ENCODE measurements around the gene SOX11. TPM values are rescaled to one million over a fixed set of nuclear protein-coding genes. Genes with fewer than 3 reads are reported as not detected.

The SOX11 gene
- total RNA-seq, 1 donor from 2014 or later: not detected

DNA sequence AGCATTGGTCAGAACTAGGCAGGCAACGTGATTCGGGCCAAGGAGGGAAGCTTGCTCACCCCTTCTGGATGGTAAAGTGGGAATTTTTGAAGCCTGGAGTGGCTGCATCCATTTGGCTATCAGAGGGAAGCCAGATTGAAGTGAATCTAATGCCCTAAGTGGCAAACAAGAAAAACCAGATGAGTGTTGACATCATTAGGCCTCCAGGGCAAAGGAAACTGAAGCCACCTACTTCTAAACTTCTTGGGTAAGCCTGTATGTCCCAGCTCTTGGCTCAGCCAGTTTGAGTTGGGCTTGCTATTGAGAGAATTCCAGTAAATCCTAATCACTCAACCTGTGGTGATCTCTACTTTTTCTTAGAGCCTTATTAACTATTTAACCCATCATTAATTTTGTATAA, 20.9 kb downstream of the SOX11 start:
- intact Hi-C loops (cut with micrococcal nuclease): no loop called here
- Mint-ChIP-seq H3K36me3 (ENCODE audit: low read depth) (no peaks in the 10 kb centered on the region), H3K27me3 (ENCODE audit: low read depth) (no peaks in the 10 kb centered on the region), H3K4me1 (ENCODE audit: low read depth) (no peaks in the 10 kb centered on the region), H3K27ac (no peak overlapping the region), H3K9me3 (no peaks in the 10 kb centered on the region), H3K4me3 (ENCODE audit: low read depth) (no peak overlapping the region)
- no peak for DNase-seq (ENCODE audit: low spot score)

DNA sequence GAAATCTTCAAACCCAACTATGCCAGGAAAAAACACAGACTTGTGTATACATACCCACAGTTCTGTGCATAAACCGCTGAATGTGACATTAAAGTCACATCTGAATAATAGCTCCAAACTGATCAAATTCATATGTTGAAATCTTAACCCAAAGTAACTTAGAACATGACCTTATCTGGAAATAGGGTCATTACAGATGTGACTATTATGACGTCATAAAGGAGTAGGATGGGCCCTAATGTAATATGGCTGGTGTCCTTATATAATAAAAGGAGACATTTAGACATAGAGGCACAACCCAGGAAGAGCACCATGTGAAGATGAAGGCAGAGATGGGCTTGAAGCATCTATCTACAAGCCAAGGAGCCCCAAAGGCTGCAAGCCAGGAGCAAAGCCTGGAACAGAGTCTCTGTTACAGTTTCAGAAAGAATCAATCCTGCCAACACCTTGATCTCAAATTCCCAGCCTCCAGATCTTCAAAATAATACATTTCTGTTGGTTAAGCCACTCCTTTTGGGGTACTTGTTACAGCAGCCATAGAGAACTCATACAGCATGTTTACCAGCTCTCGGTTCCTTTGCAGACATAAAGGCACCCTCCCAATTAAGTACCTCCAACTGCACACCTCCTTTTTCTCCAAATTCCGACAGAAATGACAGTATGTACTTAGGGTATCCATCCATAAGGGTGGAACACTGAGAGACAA, 27.6 kb downstream of the SOX11 start:
- DNase-seq (ENCODE audit: low spot score): no peak
- Mint-ChIP-seq H3K4me3 (ENCODE audit: low read depth) (no peak overlapping the region), H3K27ac (no peak overlapping the region), H3K4me1 (ENCODE audit: low read depth) (no peaks in the 10 kb centered on the region), H3K27me3 (ENCODE audit: low read depth) (no peaks in the 10 kb centered on the region), H3K36me3 (ENCODE audit: low read depth) (no peaks in the 10 kb centered on the region), H3K9me3 (no peaks in the 10 kb centered on the region)
- intact Hi-C loops (cut with micrococcal nuclease): no loop called here

DNA sequence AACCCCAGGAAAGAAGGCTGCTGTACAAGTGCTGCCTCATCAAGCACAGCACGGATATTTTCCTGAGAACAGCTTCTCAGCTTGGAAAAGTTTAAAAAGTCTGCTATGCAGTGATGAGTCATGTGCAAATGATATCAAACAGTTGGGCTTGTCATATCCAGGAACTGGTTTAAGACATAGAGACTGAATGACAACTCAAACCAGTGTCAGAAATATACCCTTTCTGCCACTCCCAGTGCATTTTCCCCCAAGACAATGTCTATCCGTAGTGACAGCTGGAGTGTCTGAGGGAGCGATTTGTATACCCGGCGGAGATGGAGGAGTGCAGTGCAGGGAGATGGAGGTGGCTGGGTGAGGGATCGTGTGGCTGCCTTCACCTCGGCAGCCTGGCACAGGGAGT, 28.2 kb downstream of the SOX11 start:
- Mint-ChIP-seq H3K4me1 (ENCODE audit: low read depth) (no peaks in the 10 kb centered on the region), H3K27me3 (ENCODE audit: low read depth) (no peaks in the 10 kb centered on the region), H3K36me3 (ENCODE audit: low read depth) (no peaks in the 10 kb centered on the region), H3K27ac (no peak overlapping the region), H3K4me3 (ENCODE audit: low read depth) (no peak overlapping the region), H3K9me3 (no peaks in the 10 kb centered on the region)
- no peak for DNase-seq (ENCODE audit: low spot score)
- intact Hi-C loops (cut with micrococcal nuclease): no loop called here

DNA sequence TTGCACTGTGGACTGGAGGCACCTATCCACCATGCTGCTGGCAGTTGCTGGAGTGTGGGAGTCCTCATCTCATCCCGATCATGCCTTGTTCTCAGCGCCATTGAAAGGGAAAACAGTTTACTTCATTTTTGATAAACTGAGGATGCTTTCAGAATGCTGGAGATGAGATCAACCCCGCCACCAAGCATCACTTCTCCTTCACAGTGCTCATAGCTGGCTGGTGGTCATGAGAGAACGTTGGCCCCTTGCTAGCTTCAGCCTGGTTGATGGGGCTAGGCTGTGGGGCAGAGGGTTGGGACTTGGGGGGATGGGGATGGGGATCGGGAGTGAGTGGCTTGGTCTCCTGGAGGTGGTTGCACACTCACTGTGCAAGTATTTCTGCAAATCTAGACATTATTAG, 30.1 kb downstream of the SOX11 start:
- no peak overlapping the region for H3K4me3 Mint-ChIP-seq (ENCODE audit: low read depth)
- H3K9me3 Mint-ChIP-seq: no peaks in the 10 kb centered on the region
- H3K27ac Mint-ChIP-seq: no peak overlapping the region
- no peaks in the 10 kb centered on the region for H3K4me1 Mint-ChIP-seq (ENCODE audit: low read depth)
- peaks cover 1% of the 10 kb centered on the region for H3K27me3 Mint-ChIP-seq (ENCODE audit: low read depth)
- intact Hi-C loops (cut with micrococcal nuclease): no loop called here
- no peak for DNase-seq (ENCODE audit: low spot score)
- no peaks in the 10 kb centered on the region for H3K36me3 Mint-ChIP-seq (ENCODE audit: low read depth)

DNA sequence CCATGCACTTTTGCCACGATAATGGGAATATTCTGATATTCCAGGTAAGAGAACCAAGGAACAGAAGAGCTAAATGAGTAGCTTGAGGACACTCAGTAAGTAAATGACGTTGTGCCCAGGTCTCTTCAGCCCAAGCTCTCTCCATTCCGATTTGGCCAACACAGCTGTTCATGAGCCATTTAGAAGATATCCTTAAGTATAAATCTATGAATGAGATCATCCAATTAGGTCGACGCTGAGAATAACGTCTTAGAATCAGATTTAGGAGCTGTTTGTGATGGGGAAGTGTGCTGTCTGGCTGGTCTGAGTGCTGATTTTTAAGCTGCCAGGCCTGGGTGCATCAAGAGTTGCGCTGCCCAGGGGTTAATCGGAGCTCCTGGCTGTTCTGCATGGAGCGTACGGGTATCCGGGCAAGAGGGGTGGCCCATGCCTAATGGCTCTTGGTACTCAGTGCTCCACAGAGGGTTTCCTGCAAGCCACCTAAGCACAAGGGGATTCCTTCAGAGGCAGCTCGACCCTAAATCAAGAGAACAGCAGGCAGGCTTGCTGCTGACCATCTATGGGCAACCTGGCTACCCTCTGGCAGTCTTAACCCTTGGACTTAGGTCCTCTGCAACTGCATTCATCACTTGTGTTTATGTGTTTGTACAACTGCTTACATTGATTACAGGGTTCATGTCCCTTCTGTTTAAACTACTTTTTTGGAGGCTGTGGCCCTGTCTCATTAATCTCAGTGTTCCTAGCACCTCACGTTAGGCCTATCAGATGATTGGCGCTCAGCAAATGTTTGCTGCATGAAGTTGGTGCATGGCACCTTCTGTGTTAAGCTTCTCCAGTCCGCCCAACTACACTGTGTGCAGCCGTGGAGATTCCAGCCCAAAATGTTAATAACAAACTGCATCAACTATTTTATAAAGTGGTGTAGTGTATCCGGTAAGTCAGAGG, 31.9 kb downstream of the SOX11 start:
- Mint-ChIP-seq H3K4me1 (ENCODE audit: low read depth) (no peaks in the 10 kb centered on the region), H3K9me3 (no peaks in the 10 kb centered on the region), H3K27ac (no peak overlapping the region), H3K27me3 (ENCODE audit: low read depth) (peaks cover 1% of the 10 kb centered on the region), H3K36me3 (ENCODE audit: low read depth) (no peaks in the 10 kb centered on the region), H3K4me3 (ENCODE audit: low read depth) (no peak overlapping the region)
- intact Hi-C loops (cut with micrococcal nuclease): no loop called here
- DNase-seq (ENCODE audit: low spot score): no peak

DNA sequence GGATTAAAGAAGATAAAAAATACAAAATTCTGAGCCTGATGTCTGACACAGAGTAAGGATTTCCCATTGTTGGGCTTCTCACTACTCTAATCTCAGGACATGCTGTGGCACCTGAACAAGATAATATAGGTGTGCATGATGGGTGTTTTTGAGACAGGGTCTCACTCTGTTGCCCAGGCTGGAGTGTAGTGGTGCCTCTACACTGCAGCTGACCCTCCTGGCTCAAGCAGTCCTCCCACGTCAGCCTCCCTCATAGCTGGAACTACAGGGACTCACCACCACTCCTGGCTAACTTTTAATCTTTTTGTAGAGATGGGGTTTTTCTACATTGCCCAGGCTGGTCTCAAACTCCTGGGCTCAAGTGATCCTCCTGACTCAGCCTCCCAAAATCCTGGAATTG, 32.9 kb downstream of the SOX11 start:
- peaks cover 1% of the 10 kb centered on the region for H3K27me3 Mint-ChIP-seq (ENCODE audit: low read depth)

DNA sequence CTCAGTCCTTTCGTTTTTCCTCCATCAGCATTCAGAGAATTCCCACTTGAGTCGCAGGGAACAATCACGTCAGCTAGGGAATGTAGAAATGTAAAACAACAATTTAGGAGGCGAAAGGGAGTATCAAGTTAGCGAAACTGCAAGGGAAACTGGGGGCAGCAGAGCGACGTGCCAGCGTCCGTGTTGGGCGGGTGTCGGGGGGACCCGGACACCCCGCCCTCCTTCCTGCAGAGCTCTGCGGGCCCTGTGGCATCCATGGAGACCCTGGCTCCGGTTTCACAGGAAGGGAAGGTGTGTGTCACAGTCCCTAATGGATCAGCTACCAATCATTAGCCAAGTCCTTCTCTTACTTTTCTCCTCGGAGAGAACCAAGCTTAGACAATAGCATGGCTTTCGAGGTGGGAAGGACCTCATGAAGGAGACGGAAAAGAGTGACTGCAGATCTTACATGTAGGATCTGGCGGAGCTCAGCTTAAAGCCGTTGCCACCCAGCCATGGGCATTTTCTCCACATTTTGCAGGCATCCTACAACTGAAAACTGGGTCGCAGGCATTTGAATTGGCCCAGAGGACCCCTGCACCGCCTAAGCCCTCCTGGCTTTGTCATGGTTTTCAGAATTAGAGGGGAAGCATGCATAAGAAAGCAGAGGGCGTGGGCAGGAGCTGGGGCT, 33.7 kb downstream of the SOX11 start:
- Mint-ChIP-seq H3K9me3 (no peaks in the 10 kb centered on the region), H3K36me3 (ENCODE audit: low read depth) (no peaks in the 10 kb centered on the region), H3K4me3 (ENCODE audit: low read depth) (no peak overlapping the region), H3K4me1 (ENCODE audit: low read depth) (no peaks in the 10 kb centered on the region), H3K27me3 (ENCODE audit: low read depth) (peaks cover 1% of the 10 kb centered on the region), H3K27ac (no peak overlapping the region)
- DNase-seq (ENCODE audit: low spot score): no peak
- intact Hi-C loops (cut with micrococcal nuclease): no loop called here

More for the DNA sequence above, 32.9 kb downstream of the SOX11 start:
- no peak for DNase-seq (ENCODE audit: low spot score)
- no peaks in the 10 kb centered on the region for H3K9me3 Mint-ChIP-seq
- intact Hi-C loops (cut with micrococcal nuclease): no loop called here
- H3K4me1 Mint-ChIP-seq (ENCODE audit: low read depth): no peaks in the 10 kb centered on the region
- H3K36me3 Mint-ChIP-seq (ENCODE audit: low read depth): no peaks in the 10 kb centered on the region
- no peak overlapping the region for H3K27ac Mint-ChIP-seq
- no peak overlapping the region for H3K4me3 Mint-ChIP-seq (ENCODE audit: low read depth)

DNA sequence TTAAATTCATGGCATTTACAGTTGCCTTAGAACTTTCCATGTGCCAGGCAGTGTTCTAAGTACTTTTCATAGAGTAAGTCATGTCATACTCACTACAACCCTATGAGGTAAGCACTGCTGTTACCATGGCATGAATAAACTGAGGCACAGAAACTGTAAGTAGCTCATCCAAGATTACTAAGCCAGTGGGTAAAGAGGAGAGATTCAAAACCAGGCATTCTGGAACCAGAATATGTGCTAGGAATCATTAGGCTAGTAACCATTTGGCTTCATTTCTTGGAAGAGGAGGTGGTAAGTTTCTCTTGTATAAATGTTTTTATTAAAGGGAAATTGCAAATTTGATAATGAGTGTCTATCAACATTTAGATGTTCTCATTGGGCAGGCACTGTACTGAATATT, 35.1 kb downstream of the SOX11 start:
- Mint-ChIP-seq H3K27ac (no peak overlapping the region), H3K27me3 (ENCODE audit: low read depth) (peaks cover 1% of the 10 kb centered on the region), H3K9me3 (no peaks in the 10 kb centered on the region), H3K4me3 (ENCODE audit: low read depth) (no peak overlapping the region), H3K4me1 (ENCODE audit: low read depth) (no peaks in the 10 kb centered on the region), H3K36me3 (ENCODE audit: low read depth) (no peaks in the 10 kb centered on the region)
- no peak for DNase-seq (ENCODE audit: low spot score)
- intact Hi-C loops (cut with micrococcal nuclease): no loop called here

DNA sequence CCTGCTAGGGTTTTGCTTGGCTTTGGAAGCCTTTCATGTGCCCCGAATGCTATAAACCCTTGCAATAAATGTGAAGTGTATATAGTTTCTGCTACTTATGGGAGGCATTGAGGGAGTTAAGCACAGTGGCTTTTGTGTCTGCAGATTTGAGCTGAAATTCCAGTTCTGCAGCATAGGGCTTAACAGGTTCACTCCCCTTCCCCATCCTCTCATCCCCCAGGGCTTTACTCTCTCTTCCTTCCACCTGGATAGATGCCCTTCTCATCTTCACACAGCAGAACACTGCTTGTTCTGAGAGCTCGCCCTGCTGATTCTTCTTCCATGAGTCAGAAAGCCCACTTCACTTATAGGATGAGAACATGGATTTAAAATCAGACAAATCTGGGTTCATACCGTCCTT, 37.2 kb downstream of the SOX11 start:
- Mint-ChIP-seq H3K4me1 (ENCODE audit: low read depth) (no peaks in the 10 kb centered on the region), H3K9me3 (no peaks in the 10 kb centered on the region)

DNA sequence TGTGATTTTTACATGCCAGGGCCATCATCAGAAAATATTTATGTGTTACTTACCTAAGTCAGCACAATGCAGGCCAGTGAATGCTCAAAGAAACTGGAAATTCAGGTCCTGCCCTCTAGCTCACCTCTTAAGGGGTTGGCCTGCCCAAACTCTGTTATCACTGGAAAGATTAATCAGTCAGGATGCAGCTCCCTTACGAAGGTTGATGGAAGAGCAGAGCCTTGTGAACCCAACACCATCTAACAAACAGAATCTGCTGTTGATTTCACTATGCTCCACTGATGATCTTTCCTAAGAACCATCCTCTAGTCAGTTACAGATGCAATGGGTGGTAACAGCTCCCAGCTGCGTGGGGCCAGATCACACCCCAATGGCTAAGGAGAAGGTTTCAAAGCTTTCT, 38.2 kb downstream of the SOX11 start:
- Mint-ChIP-seq H3K27ac (no peak overlapping the region), H3K9me3 (no peaks in the 10 kb centered on the region), H3K36me3 (ENCODE audit: low read depth) (no peaks in the 10 kb centered on the region), H3K4me3 (ENCODE audit: low read depth) (no peak overlapping the region), H3K27me3 (ENCODE audit: low read depth) (peaks cover 1% of the 10 kb centered on the region), H3K4me1 (ENCODE audit: low read depth) (no peaks in the 10 kb centered on the region)
- no peak for DNase-seq (ENCODE audit: low spot score)
- intact Hi-C loops (cut with micrococcal nuclease): no loop called here

More for the DNA sequence above, 37.2 kb downstream of the SOX11 start:
- Mint-ChIP-seq H3K27me3 (ENCODE audit: low read depth) (peaks cover 1% of the 10 kb centered on the region), H3K36me3 (ENCODE audit: low read depth) (no peaks in the 10 kb centered on the region), H3K27ac (no peak overlapping the region), H3K4me3 (ENCODE audit: low read depth) (no peak overlapping the region)
- intact Hi-C loops (cut with micrococcal nuclease): no loop called here
- no peak for DNase-seq (ENCODE audit: low spot score)

DNA sequence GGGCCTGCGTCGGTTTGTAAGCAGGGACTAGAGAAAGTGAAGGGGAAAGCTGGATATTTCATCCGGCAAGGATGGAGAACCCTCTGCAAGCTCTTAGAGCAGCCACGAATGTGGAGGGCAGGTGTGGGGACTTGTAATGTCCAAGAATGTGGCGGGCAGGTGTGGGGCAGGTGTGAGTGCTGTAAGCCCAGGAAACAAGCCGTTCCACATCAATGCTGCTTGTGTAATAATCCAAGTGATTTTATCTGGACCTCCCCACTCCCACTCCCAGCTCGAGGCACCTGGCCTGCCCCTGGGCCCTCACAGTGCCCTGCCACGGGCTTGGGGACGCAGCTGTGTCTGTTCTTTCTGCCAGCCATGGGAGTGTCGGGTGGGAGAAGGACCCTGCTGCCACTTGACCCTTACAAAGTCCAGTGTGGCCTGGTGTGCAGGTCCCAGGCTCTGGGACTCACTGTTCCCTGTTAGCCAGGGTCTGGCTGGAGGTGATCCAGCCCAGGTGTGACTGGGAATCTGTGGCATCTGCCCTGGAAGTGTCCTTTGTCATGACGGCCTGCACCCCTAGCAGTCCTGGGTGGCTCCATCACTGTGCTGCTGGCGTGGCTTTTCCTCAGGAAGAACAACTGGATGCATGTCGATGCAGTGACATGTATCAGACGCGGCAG, 42.8 kb downstream of the SOX11 start:
- no peak overlapping the region for H3K27ac Mint-ChIP-seq
- no peaks in the 10 kb centered on the region for H3K36me3 Mint-ChIP-seq (ENCODE audit: low read depth)
- no peak overlapping the region for H3K4me3 Mint-ChIP-seq (ENCODE audit: low read depth)
- intact Hi-C loops (cut with micrococcal nuclease): no loop called here
- H3K27me3 Mint-ChIP-seq (ENCODE audit: low read depth): no peaks in the 10 kb centered on the region
- no peaks in the 10 kb centered on the region for H3K9me3 Mint-ChIP-seq
- DNase-seq (ENCODE audit: low spot score): no peak
- H3K4me1 Mint-ChIP-seq (ENCODE audit: low read depth): no peaks in the 10 kb centered on the region

DNA sequence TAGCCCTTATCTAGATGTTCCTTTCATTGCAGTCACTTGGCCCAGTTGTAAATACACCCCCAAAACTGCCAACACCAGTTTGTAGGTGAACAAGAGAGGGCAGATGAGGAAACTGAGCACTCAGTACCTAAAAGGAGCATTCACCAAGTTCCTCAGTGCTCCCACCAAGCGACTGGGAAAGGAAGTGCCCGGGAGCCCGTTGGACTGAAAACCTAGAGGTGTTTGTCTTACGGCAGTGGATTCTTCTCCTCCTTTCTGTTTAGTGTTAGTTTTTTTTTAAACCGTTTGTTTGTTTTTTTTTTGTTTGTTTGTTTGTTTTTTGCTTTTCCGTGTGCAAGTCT, 43.3 kb downstream of the SOX11 start:
- H3K36me3 Mint-ChIP-seq (ENCODE audit: low read depth): no peaks in the 10 kb centered on the region
- H3K4me1 Mint-ChIP-seq (ENCODE audit: low read depth): no peaks in the 10 kb centered on the region
- intact Hi-C loops (cut with micrococcal nuclease): no loop called here
- H3K9me3 Mint-ChIP-seq: no peaks in the 10 kb centered on the region
- no peaks in the 10 kb centered on the region for H3K27me3 Mint-ChIP-seq (ENCODE audit: low read depth)
- no peak for DNase-seq (ENCODE audit: low spot score)
- no peak overlapping the region for H3K27ac Mint-ChIP-seq
- no peak overlapping the region for H3K4me3 Mint-ChIP-seq (ENCODE audit: low read depth)
